ENCODE measurements around the gene ADD3.

DNA sequence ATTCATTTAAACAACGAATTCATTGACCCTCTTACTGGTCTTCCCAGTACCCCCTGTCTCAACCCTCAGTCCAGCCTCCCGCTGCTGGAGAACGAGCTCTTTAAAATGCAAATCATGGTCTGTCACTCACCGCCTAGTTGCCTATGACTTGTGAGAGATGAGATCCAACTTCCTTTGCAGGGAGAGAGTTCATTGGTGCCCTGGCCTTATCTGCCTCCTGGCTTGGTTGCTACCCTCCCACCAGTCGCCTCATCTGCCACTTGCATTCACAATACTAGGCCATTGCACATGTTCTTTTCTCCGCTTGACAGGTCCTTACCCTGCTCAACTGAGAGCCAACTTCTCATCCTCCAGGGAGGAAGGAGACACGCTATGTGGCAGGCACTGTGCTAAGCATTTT, 145.6 kb downstream of the ADD3 start:
- TF ChIP-seq, protein P1, sequence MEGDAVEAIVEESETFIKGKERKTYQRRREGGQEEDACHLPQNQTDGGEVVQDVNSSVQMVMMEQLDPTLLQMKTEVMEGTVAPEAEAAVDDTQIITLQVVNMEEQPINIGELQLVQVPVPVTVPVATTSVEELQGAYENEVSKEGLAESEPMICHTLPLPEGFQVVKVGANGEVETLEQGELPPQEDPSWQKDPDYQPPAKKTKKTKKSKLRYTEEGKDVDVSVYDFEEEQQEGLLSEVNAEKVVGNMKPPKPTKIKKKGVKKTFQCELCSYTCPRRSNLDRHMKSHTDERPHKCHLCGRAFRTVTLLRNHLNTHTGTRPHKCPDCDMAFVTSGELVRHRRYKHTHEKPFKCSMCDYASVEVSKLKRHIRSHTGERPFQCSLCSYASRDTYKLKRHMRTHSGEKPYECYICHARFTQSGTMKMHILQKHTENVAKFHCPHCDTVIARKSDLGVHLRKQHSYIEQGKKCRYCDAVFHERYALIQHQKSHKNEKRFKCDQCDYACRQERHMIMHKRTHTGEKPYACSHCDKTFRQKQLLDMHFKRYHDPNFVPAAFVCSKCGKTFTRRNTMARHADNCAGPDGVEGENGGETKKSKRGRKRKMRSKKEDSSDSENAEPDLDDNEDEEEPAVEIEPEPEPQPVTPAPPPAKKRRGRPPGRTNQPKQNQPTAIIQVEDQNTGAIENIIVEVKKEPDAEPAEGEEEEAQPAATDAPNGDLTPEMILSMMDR (IDR thresholded peaks at IDR 0.05) = no peak
- TF ChIP-seq ZFX (IDR thresholded peaks at IDR 0.05; ENCODE audit: borderline replicate concordance) = no peak
